ENCODE measurements around the gene TMC5.
"Not testable (repeated sequence)": the region's sequence is repeated elsewhere in the genome, so short reads cannot be mapped to it uniquely, and the experiment has no call there.

Gene TMC5

GRCh38 chr16:19417640-19418039 lies at the start of gene TMC5:
TSS of gene TMC5 (plus strand) at chr16:19417883. CDS start at chr16:19440039, 22,156 bp downstream.
- no peak for DNase-seq
- no peak for ATAC-seq

GRCh38 chr16:19372541-19372940 lies 45.1 kb upstream of the TMC5 start:
- ATAC-seq, DNase-seq: not testable (repeated sequence)

GRCh38 chr16:19374402-19374801 lies 43.3 kb upstream of the TMC5 start:
- no peak for ATAC-seq

GRCh38 chr16:19375561-19376158 lies 42.0 kb upstream of the TMC5 start:
- ATAC-seq (no peak), DNase-seq (peak; percentile 38)

More at GRCh38 chr16:19374402-19374801, 43.3 kb upstream of the TMC5 start:
- DNase-seq: no peak

GRCh38 chr16:19377864-19378263 lies 39.8 kb upstream of the TMC5 start:
- DNase-seq (no peak), ATAC-seq (no peak)

- no peak for ATAC-seq
- no peak for DNase-seq
Measured at GRCh38 chr16:19378511-19378910, 39.2 kb upstream of the TMC5 start.

- ATAC-seq (no peak), DNase-seq (no peak)
Measured at GRCh38 chr16:19379838-19380237, 37.8 kb upstream of the TMC5 start.

- ATAC-seq (no peak), DNase-seq (no peak)
Measured at GRCh38 chr16:19380328-19380727, 37.4 kb upstream of the TMC5 start.

- ATAC-seq: no peak
Measured at GRCh38 chr16:19382084-19382801, 35.4 kb upstream of the TMC5 start.

GRCh38 chr16:19382887-19383816 lies 34.5 kb upstream of the TMC5 start:
- no peak for DNase-seq
- ATAC-seq: no peak

More at GRCh38 chr16:19382084-19382801, 35.4 kb upstream of the TMC5 start:
- DNase-seq: no peak

GRCh38 chr16:19384656-19385055 lies 33.0 kb upstream of the TMC5 start:
- no peak for DNase-seq
- ATAC-seq: no peak

- ATAC-seq: no peak
- DNase-seq: no peak
Measured at GRCh38 chr16:19386525-19386924, 31.2 kb upstream of the TMC5 start.

GRCh38 chr16:19389246-19389645 lies 28.4 kb upstream of the TMC5 start:
- DNase-seq (peak; percentile 55), ATAC-seq (no peak)

- not testable (repeated sequence) for ATAC-seq, DNase-seq
Measured at GRCh38 chr16:19391185-19391776, 26.4 kb upstream of the TMC5 start.

GRCh38 chr16:19392352-19392751 lies 25.3 kb upstream of the TMC5 start:
- no peak for DNase-seq
- no peak for ATAC-seq

GRCh38 chr16:19393226-19394111 lies 24.2 kb upstream of the TMC5 start:
- DNase-seq (no peak), ATAC-seq (no peak)

GRCh38 chr16:19395646-19396267 lies 21.9 kb upstream of the TMC5 start:
- ATAC-seq, DNase-seq: not testable (repeated sequence)

GRCh38 chr16:19396555-19397011 lies 21.1 kb upstream of the TMC5 start:
- DNase-seq (no peak), ATAC-seq (no peak)

- not testable (repeated sequence) for ATAC-seq, DNase-seq
Measured at GRCh38 chr16:19397373-19397772, 20.3 kb upstream of the TMC5 start.

GRCh38 chr16:19400711-19401110 lies 17.0 kb upstream of the TMC5 start:
- DNase-seq (no peak), ATAC-seq (no peak)
